ENCODE data around the gene KIRREL3.

The KIRREL3 gene

GRCh38 chr11:126738295-126739031 is 262.1 kb downstream of the KIRREL3 start:
- peak; percentile 24 for ATAC-seq
- no peak for DNase-seq

GRCh38 chr11:126736682-126737572 is 263.6 kb downstream of the KIRREL3 start:
- ATAC-seq, result no peak
- no peak for DNase-seq

GRCh38 chr11:126734752-126735151 is 265.8 kb downstream of the KIRREL3 start:
- ATAC-seq, result no peak

GRCh38 chr11:126733685-126734084 is 266.9 kb downstream of the KIRREL3 start:
- ATAC-seq (no peak), DNase-seq (no peak)

More at GRCh38 chr11:126734752-126735151, 265.8 kb downstream of the KIRREL3 start:
- no peak for DNase-seq

- ATAC-seq (no peak), DNase-seq (no peak)
These were observed 267.6 kb downstream of the KIRREL3 start for GRCh38 chr11:126732981-126733380.

- ATAC-seq, result no peak
- DNase-seq, result no peak
These were observed 268.9 kb downstream of the KIRREL3 start for GRCh38 chr11:126731576-126732142.

GRCh38 chr11:126727381-126727780 is 273.2 kb downstream of the KIRREL3 start:
- DNase-seq, result no peak

GRCh38 chr11:126725521-126725920 is 275.0 kb downstream of the KIRREL3 start:
- ATAC-seq (no peak), DNase-seq (no peak)

More at GRCh38 chr11:126727381-126727780, 273.2 kb downstream of the KIRREL3 start:
- ATAC-seq, result no peak

GRCh38 chr11:126725043-126725442 is 275.5 kb downstream of the KIRREL3 start:
- no peak for ATAC-seq
- DNase-seq, result no peak

GRCh38 chr11:126723665-126724045 is 276.9 kb downstream of the KIRREL3 start:
- no peak for ATAC-seq
- no peak for DNase-seq

- ATAC-seq (no peak), DNase-seq (no peak)
These were observed 277.5 kb downstream of the KIRREL3 start for GRCh38 chr11:126722956-126723664.

- no peak for ATAC-seq
- no peak for DNase-seq
These were observed 278.4 kb downstream of the KIRREL3 start for GRCh38 chr11:126722006-126722736.

- ATAC-seq (no peak), DNase-seq (no peak)
These were observed 279.9 kb downstream of the KIRREL3 start for GRCh38 chr11:126720539-126721235.

GRCh38 chr11:126719740-126720139 is 280.8 kb downstream of the KIRREL3 start:
- no peak for ATAC-seq
- no peak for DNase-seq

GRCh38 chr11:126718276-126718675 is 282.3 kb downstream of the KIRREL3 start:
- DNase-seq (no peak), ATAC-seq (no peak)

GRCh38 chr11:126716456-126717083 is 284.0 kb downstream of the KIRREL3 start:
- ATAC-seq, result no peak

GRCh38 chr11:126713806-126714205 is 286.8 kb downstream of the KIRREL3 start:
- DNase-seq, result no peak
- no peak for ATAC-seq

More at GRCh38 chr11:126716456-126717083, 284.0 kb downstream of the KIRREL3 start:
- DNase-seq, result peak; percentile 51

GRCh38 chr11:126711977-126712625 is 288.5 kb downstream of the KIRREL3 start:
- no peak for ATAC-seq
- no peak for DNase-seq

- DNase-seq (no peak), ATAC-seq (no peak)
These were observed 289.7 kb downstream of the KIRREL3 start for GRCh38 chr11:126710804-126711399.

Measured in stimulated activated naive CD8-positive, alpha-beta T cell treated with anti-CD3 and anti-CD28 coated beads, Interleukin-15, Interleukin-2, amounts not matched to agents 100 U/mL and 50 U/mL, for 24 hours (primary cell).